ENCODE data around the gene NUDT14.

NUDT14 gene

DNA sequence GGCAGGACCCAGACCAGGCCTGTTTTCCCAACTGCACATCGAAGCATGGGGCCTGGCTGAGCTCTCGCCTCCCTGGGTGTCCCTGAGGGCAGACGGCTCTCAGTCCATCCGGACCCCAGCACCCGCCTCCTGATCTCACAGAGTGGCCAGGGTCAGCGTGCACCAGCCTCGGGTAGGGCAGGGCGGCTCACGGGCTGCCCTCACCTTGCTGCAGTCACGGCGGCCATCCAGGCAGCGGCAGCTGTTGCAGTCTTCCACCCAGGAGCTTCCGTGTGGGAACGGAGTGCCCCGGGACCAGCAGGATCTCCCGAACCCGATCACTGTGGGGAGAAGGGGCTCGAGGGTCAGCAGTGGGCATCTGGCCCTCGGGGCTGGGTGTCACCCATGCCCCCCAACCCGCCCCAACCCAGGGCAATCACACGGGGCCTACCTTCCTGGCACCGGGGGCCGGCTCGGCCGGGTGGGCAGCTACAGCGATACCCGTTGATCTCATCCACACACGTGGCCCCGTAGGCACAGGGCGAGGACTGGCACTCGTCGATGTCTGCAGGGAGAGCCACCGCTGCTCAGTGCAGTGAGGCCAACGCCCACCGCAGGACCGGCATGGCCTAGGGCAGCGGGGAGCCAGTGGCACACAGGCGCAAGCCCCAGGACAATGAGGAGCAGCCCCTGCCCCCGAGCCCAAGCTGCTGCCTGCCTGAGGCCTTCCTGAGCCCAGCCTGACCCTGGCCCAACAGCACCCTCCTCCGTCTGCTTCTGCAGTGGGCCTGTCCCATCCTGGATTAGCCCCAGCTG lies 34.7 kb downstream of the NUDT14 start:
- Histone ChIP-seq H4K12ac (ENCODE audit: low read depth, low read length) (no peak overlapping the region), H3K79me2 (ENCODE audit: control insufficient read depth, insufficient read depth, low read length, poor library complexity) (no peaks in the 10 kb centered on the region), H2AK5ac (ENCODE audit: low read length) (no peak overlapping the region), H3K14ac (ENCODE audit: low read length) (no peak overlapping the region), H2BK12ac (ENCODE audit: low read length) (no peak overlapping the region), H3K27me3 (ENCODE audit: insufficient read depth, low read length) (no peaks in the 10 kb centered on the region), H2BK120ac (ENCODE audit: insufficient read depth, low read length, poor library complexity) (no peak overlapping the region), H3K4ac (ENCODE audit: low read depth, low read length) (no peak overlapping the region), H4K91ac (ENCODE audit: low read depth, low read length) (no peak overlapping the region), H3K18ac (ENCODE audit: low read length) (no peak overlapping the region), H3K9ac (ENCODE audit: low read length) (no peak overlapping the region), H2BK5ac (ENCODE audit: low read depth, low read length, poor library complexity) (no peak overlapping the region), H3K36me3 (ENCODE audit: control insufficient read depth in 1 of 2, insufficient read depth in 2 of 2, low read length in 2 of 2) (no peaks in the 10 kb centered on the region), H2AFZ (ENCODE audit: insufficient read depth, low read length, poor library complexity) (no peak overlapping the region), H3K27ac (ENCODE audit: low read depth, low read length) (no peak overlapping the region), H3K9me3 (ENCODE audit: insufficient read depth, low read depth, low read length) (peaks cover 5% of the 10 kb centered on the region), H3K79me1 (ENCODE audit: low read length) (no peaks in the 10 kb centered on the region), H3K23ac (ENCODE audit: low read length) (no peak overlapping the region), H3K4me2 (ENCODE audit: low read length) (no peak overlapping the region), H3K4me3 (ENCODE audit: low read depth, low read length) (no peak overlapping the region), H4K8ac (ENCODE audit: low read depth, low read length) (no peak overlapping the region), H3K4me1 (ENCODE audit: control insufficient read depth in 1 of 2, insufficient read depth in 2 of 2, low read length in 2 of 2) (no peaks in the 10 kb centered on the region)
- no peak for DNase-seq
- WGBS (ENCODE audit: extremely low coverage, insufficient coverage, insufficient read length) = no CpG with 5 or more reads among the region's 40 CpGs

DNA sequence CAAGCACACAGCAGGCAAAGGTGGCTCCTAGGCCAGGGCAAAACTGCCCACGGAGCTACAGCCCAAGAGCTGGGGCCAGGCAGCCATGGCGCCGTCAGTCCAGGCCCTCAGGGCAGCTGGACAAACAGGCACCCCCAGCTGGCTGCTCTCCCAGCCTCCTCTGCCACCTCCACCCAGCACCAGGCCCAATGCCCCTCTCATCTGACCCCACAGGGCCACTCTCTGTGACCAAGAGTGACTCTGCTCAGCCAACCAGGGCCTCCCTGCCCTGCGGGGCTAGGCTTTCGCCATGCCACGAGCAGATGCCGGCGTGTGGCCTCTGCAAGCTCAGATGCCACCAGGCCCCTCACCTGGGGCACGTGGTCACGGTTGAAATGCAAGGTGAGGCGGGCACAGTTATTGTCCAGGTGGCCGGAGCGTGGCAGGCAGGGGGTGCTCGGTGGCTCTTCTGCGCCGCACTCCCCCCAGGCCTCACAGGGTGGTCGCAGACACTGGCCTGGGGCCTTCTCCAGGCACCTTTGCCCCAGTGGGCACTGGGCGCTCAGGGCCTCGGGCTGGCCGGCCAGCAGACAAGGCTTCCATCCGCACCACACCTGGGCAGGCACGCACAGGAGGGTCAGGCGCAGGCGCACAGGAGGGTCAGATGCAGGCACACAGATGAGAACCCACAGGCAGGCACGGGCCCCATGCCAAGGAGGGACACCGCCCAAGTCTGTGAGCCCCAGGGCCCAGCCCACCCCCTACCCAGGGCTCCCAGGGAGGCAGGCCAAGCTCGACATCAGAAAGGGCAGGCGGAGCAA lies 35.5 kb downstream of the NUDT14 start:
- no peaks in the 10 kb centered on the region for H3K79me1 ChIP-seq (ENCODE audit: low read length)

DNA sequence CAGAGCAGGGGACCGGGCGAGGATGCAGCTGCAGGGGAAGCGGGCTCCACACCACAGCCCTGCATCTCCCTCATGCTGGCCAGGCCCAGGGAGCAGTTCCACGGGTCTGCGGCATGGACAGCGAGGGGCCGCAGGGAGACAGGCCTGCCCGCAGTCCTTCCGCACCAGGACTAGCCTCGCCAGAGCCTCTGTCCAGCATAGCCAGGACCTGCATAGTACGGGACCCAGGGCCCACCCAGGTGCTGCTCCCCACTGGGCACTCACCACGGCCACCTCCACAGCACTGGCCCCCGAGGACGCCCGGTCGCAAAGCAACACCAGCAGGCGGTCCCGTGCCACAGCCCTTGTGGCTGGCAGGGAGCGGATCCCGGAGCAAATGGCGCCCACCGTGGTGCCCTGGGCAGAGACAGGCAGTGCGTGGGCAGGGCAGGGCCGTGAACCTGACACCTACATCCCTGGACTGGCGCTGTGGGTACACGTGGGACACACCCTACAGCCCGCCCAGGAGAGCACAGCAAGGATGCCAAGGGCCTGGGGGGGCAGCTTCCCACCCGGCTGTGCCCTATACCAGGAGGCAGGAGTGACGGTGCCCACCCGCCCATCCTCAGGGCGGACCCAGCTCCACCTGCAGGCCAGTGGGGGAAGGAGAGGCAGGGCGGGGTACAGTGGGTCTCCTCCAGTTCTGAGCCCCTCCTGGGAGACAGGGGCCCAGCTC lies 36.3 kb downstream of the NUDT14 start:
- H3K79me2 ChIP-seq (ENCODE audit: control insufficient read depth, insufficient read depth, low read length, poor library complexity) = no peaks in the 10 kb centered on the region
- H4K91ac ChIP-seq (ENCODE audit: low read depth, low read length) = no peak overlapping the region
- H3K4ac ChIP-seq (ENCODE audit: low read depth, low read length) = no peak overlapping the region
- peaks cover 10% of the 10 kb centered on the region for H3K9me3 ChIP-seq (ENCODE audit: insufficient read depth, low read depth, low read length)
- DNase-seq = no peak
- H3K18ac ChIP-seq (ENCODE audit: low read length) = no peak overlapping the region
- H4K12ac ChIP-seq (ENCODE audit: low read depth, low read length) = no peak overlapping the region
- no peak overlapping the region for H3K4me2 ChIP-seq (ENCODE audit: low read length)
- H2BK5ac ChIP-seq (ENCODE audit: low read depth, low read length, poor library complexity) = no peak overlapping the region
- H3K4me3 ChIP-seq (ENCODE audit: low read depth, low read length) = no peak overlapping the region
- WGBS (ENCODE audit: extremely low coverage, insufficient coverage, insufficient read length) = no CpG with 5 or more reads among the region's 32 CpGs
- no peak overlapping the region for H2AFZ ChIP-seq (ENCODE audit: insufficient read depth, low read length, poor library complexity)
- no peak overlapping the region for H3K9ac ChIP-seq (ENCODE audit: low read length)
- no peak overlapping the region for H2AK5ac ChIP-seq (ENCODE audit: low read length)
- H2BK120ac ChIP-seq (ENCODE audit: insufficient read depth, low read length, poor library complexity) = no peak overlapping the region
- H3K4me1 ChIP-seq (ENCODE audit: control insufficient read depth in 1 of 2, insufficient read depth in 2 of 2, low read length in 2 of 2) = no peaks in the 10 kb centered on the region
- no peak overlapping the region for H2BK12ac ChIP-seq (ENCODE audit: low read length)
- no peaks in the 10 kb centered on the region for H3K27me3 ChIP-seq (ENCODE audit: insufficient read depth, low read length)
- H3K36me3 ChIP-seq (ENCODE audit: control insufficient read depth in 1 of 2, insufficient read depth in 2 of 2, low read length in 2 of 2) = no peaks in the 10 kb centered on the region
- no peak overlapping the region for H4K8ac ChIP-seq (ENCODE audit: low read depth, low read length)
- H3K14ac ChIP-seq (ENCODE audit: low read length) = no peak overlapping the region
- no peak overlapping the region for H3K27ac ChIP-seq (ENCODE audit: low read depth, low read length)
- no peak overlapping the region for H3K23ac ChIP-seq (ENCODE audit: low read length)
- no peaks in the 10 kb centered on the region for H3K79me1 ChIP-seq (ENCODE audit: low read length)

More for the DNA sequence above, 35.5 kb downstream of the NUDT14 start:
- no peak overlapping the region for H3K18ac ChIP-seq (ENCODE audit: low read length)
- no peak overlapping the region for H3K4me3 ChIP-seq (ENCODE audit: low read depth, low read length)
- no peak overlapping the region for H3K4me2 ChIP-seq (ENCODE audit: low read length)
- H3K27ac ChIP-seq (ENCODE audit: low read depth, low read length) = no peak overlapping the region
- no CpG with 5 or more reads among the region's 28 CpGs for WGBS (ENCODE audit: extremely low coverage, insufficient coverage, insufficient read length)
- H4K12ac ChIP-seq (ENCODE audit: low read depth, low read length) = no peak overlapping the region
- H3K79me2 ChIP-seq (ENCODE audit: control insufficient read depth, insufficient read depth, low read length, poor library complexity) = no peaks in the 10 kb centered on the region
- H2AFZ ChIP-seq (ENCODE audit: insufficient read depth, low read length, poor library complexity) = no peak overlapping the region
- no peak overlapping the region for H3K23ac ChIP-seq (ENCODE audit: low read length)
- no peaks in the 10 kb centered on the region for H3K4me1 ChIP-seq (ENCODE audit: control insufficient read depth in 1 of 2, insufficient read depth in 2 of 2, low read length in 2 of 2)
- H3K9ac ChIP-seq (ENCODE audit: low read length) = no peak overlapping the region
- H3K9me3 ChIP-seq (ENCODE audit: insufficient read depth, low read depth, low read length) = peaks cover 6% of the 10 kb centered on the region
- no peaks in the 10 kb centered on the region for H3K36me3 ChIP-seq (ENCODE audit: control insufficient read depth in 1 of 2, insufficient read depth in 2 of 2, low read length in 2 of 2)
- H3K14ac ChIP-seq (ENCODE audit: low read length) = no peak overlapping the region
- H2BK5ac ChIP-seq (ENCODE audit: low read depth, low read length, poor library complexity) = no peak overlapping the region
- no peak overlapping the region for H2BK120ac ChIP-seq (ENCODE audit: insufficient read depth, low read length, poor library complexity)
- no peak overlapping the region for H2BK12ac ChIP-seq (ENCODE audit: low read length)
- no peak overlapping the region for H4K8ac ChIP-seq (ENCODE audit: low read depth, low read length)
- H3K27me3 ChIP-seq (ENCODE audit: insufficient read depth, low read length) = no peaks in the 10 kb centered on the region
- no peak overlapping the region for H2AK5ac ChIP-seq (ENCODE audit: low read length)
- H3K4ac ChIP-seq (ENCODE audit: low read depth, low read length) = no peak overlapping the region
- H4K91ac ChIP-seq (ENCODE audit: low read depth, low read length) = no peak overlapping the region
- no peak for DNase-seq

DNA sequence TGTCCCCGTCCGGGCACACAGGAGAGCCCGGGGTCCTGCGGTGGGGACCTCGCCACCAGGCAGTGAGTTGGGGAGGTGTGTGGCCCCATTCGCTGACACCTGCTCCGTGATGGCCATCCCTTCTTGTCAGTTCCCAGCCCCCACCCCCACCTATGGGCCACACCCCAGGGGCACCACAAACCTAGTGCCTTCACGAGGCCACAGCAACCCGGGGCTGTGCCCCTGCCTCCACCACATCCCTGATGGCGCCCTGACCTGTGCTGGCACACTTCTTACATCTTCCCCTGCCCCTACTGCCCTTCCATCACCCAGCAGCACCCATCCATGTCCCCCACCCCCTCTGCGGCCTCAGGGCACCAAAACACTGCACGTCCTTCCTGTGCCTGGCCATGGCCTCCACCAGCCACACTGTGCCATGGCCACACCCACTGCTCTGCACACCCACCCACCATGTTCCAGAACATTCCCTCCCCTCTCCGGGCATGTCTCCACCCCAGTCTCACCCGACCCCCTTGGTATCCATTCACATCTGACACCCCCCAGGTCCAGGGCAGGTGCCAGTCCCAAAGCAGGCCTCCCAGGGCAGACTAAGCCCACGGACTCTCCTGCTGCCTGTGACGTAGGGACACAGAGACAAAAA lies 37.0 kb downstream of the NUDT14 start:
- no peak overlapping the region for H3K18ac ChIP-seq (ENCODE audit: low read length)

More for the DNA sequence above, 37.0 kb downstream of the NUDT14 start:
- no peaks in the 10 kb centered on the region for H3K79me1 ChIP-seq (ENCODE audit: low read length)
- no peak overlapping the region for H3K4me2 ChIP-seq (ENCODE audit: low read length)
- H3K9me3 ChIP-seq (ENCODE audit: insufficient read depth, low read depth, low read length) = peaks cover 16% of the 10 kb centered on the region
- H3K4me1 ChIP-seq (ENCODE audit: control insufficient read depth in 1 of 2, insufficient read depth in 2 of 2, low read length in 2 of 2) = no peaks in the 10 kb centered on the region
- H3K36me3 ChIP-seq (ENCODE audit: control insufficient read depth in 1 of 2, insufficient read depth in 2 of 2, low read length in 2 of 2) = no peaks in the 10 kb centered on the region
- H2AFZ ChIP-seq (ENCODE audit: insufficient read depth, low read length, poor library complexity) = no peak overlapping the region
- no peak overlapping the region for H2AK5ac ChIP-seq (ENCODE audit: low read length)
- no peak overlapping the region for H3K14ac ChIP-seq (ENCODE audit: low read length)
- no peak overlapping the region for H3K4me3 ChIP-seq (ENCODE audit: low read depth, low read length)
- H4K8ac ChIP-seq (ENCODE audit: low read depth, low read length) = no peak overlapping the region
- WGBS (ENCODE audit: extremely low coverage, insufficient coverage, insufficient read length) = no CpG with 5 or more reads among the region's 16 CpGs
- no peak overlapping the region for H3K9ac ChIP-seq (ENCODE audit: low read length)
- no peak overlapping the region for H2BK5ac ChIP-seq (ENCODE audit: low read depth, low read length, poor library complexity)
- no peak overlapping the region for H3K27ac ChIP-seq (ENCODE audit: low read depth, low read length)
- H3K27me3 ChIP-seq (ENCODE audit: insufficient read depth, low read length) = no peaks in the 10 kb centered on the region
- H2BK12ac ChIP-seq (ENCODE audit: low read length) = no peak overlapping the region
- no peak overlapping the region for H3K4ac ChIP-seq (ENCODE audit: low read depth, low read length)
- no peak overlapping the region for H2BK120ac ChIP-seq (ENCODE audit: insufficient read depth, low read length, poor library complexity)
- no peak for DNase-seq
- H3K23ac ChIP-seq (ENCODE audit: low read length) = no peak overlapping the region
- no peaks in the 10 kb centered on the region for H3K79me2 ChIP-seq (ENCODE audit: control insufficient read depth, insufficient read depth, low read length, poor library complexity)
- H4K12ac ChIP-seq (ENCODE audit: low read depth, low read length) = no peak overlapping the region
- no peak overlapping the region for H4K91ac ChIP-seq (ENCODE audit: low read depth, low read length)
